ENCODE results near the gene CALR3. TPM values are rescaled to one million over a fixed set of nuclear protein-coding genes. Genes with fewer than 3 reads are reported as not detected.

CALR3 gene
- total RNA-seq, 1 experiment from 2014 or later, result not detected

- H3K27ac Mint-ChIP-seq (ENCODE audit: unreplicated experiment), result peak overlapping the region; percentile 63
- H3K4me3 ChIP-seq (ENCODE audit: low read depth, low read length), result no peak overlapping the region
- H3K36me3 Mint-ChIP-seq (ENCODE audit: insufficient read depth, unreplicated experiment), result peaks cover 21% of the 10 kb centered on the region
- POLR2A ChIA-PET, result interaction anchor here (1.0 kb wide), 1 partner anchor 16 kb away, joined by 3 read pairs; no protein-coding TSS in a partner anchor
- no peaks in the 10 kb centered on the region for H3K27me3 Mint-ChIP-seq (ENCODE audit: insufficient read depth, unreplicated experiment)
- CTCF ChIA-PET, result no interaction called here
- intact Hi-C loops (cut with micrococcal nuclease; ENCODE audit: unreplicated experiment), result no loop called here
- no peak overlapping the region for H3K4me3 Mint-ChIP-seq (ENCODE audit: unreplicated experiment)
- no peaks in the 10 kb centered on the region for H3K9me3 ChIP-seq
- H3K4me1 Mint-ChIP-seq (ENCODE audit: low read depth, unreplicated experiment), result peaks cover 32% of the 10 kb centered on the region
- BruUV-seq (replicated peaks), result no TSS peak
- no peak for TF ChIP-seq CTCF (IDR thresholded peaks at IDR 0.05; ENCODE audit: insufficient read depth in 1 of 2, low read depth in 1 of 2, low read length in 1 of 2, severe bottlenecking in 1 of 2, unreplicated experiment in 1 of 2)
- DNase-seq, result no peak
- no peaks in the 10 kb centered on the region; the same call in 1 of the 2 replicates for H3K36me3 ChIP-seq (ENCODE audit: control insufficient read depth, insufficient read depth, low read length)
- peaks cover 27% of the 10 kb centered on the region for H3K4me1 ChIP-seq
- H3K9me3 Mint-ChIP-seq (ENCODE audit: unreplicated experiment), result no peaks in the 10 kb centered on the region
- no peaks in the 10 kb centered on the region for H3K27me3 ChIP-seq (replicated peaks; ENCODE audit: control insufficient read depth, insufficient read depth, low read length)
Measured at GRCh38 chr19:16462757-16463250, 33.2 kb downstream of the CALR3 start.

- DNase-seq, result no peak
- no peaks in the 10 kb centered on the region for H3K9me3 Mint-ChIP-seq (ENCODE audit: unreplicated experiment)
- POLR2A ChIA-PET, result no interaction called here
- Histone ChIP-seq H3K36me3 (ENCODE audit: control insufficient read depth, insufficient read depth, low read length) (no peaks in the 10 kb centered on the region), H3K4me3 (ENCODE audit: low read depth, low read length) (no peak overlapping the region), H3K4me1 (peaks cover 27% of the 10 kb centered on the region), H3K27me3 (replicated peaks; ENCODE audit: control insufficient read depth, insufficient read depth, low read length) (no peaks in the 10 kb centered on the region), H3K9me3 (no peaks in the 10 kb centered on the region)
- H3K4me1 Mint-ChIP-seq (ENCODE audit: low read depth, unreplicated experiment), result peaks cover 29% of the 10 kb centered on the region
- BruUV-seq (replicated peaks), result no TSS peak
- H3K36me3 Mint-ChIP-seq (ENCODE audit: insufficient read depth, unreplicated experiment), result peaks cover 21% of the 10 kb centered on the region
- H3K4me3 Mint-ChIP-seq (ENCODE audit: unreplicated experiment), result no peak overlapping the region
- no peak overlapping the region for H3K27ac Mint-ChIP-seq (ENCODE audit: unreplicated experiment)
- no peaks in the 10 kb centered on the region for H3K27me3 Mint-ChIP-seq (ENCODE audit: insufficient read depth, unreplicated experiment)
- CTCF ChIA-PET, result no interaction called here
- no peak for TF ChIP-seq CTCF (IDR thresholded peaks at IDR 0.05; ENCODE audit: insufficient read depth in 1 of 2, low read depth in 1 of 2, low read length in 1 of 2, severe bottlenecking in 1 of 2, unreplicated experiment in 1 of 2)
- intact Hi-C loops (cut with micrococcal nuclease; ENCODE audit: unreplicated experiment), result no loop called here
Measured at GRCh38 chr19:16461630-16462051, 34.3 kb downstream of the CALR3 start.

DNA sequence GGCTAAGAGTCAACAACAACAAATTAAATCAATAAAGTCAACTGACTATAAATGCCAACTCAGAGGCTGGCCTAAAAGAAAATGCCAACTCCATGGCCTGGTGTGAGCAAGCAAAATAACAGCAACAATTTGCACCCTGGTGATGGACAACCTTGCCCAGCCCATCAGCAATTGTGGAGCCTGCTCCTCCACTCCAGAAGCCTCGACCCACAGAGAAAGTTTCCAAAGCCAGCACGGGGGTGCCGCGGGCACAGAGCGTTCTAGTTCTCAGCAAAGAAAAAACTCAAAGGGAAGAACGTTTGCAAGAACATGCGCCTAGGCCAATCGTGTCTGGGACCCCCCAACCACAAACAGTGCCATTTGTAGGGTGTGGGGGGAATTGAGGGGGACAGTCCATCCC, 35.5 kb downstream of the CALR3 start:
- TF ChIP-seq CTCF (IDR thresholded peaks at IDR 0.05; ENCODE audit: insufficient read depth in 1 of 2, low read depth in 1 of 2, low read length in 1 of 2, severe bottlenecking in 1 of 2, unreplicated experiment in 1 of 2), result no peak
- peaks cover 29% of the 10 kb centered on the region for H3K4me1 Mint-ChIP-seq (ENCODE audit: low read depth, unreplicated experiment)
- Histone ChIP-seq H3K4me3 (ENCODE audit: low read depth, low read length) (no peak overlapping the region), H3K9me3 (no peaks in the 10 kb centered on the region), H3K4me1 (peaks cover 27% of the 10 kb centered on the region), H3K36me3 (ENCODE audit: control insufficient read depth, insufficient read depth, low read length) (no peaks in the 10 kb centered on the region), H3K27me3 (replicated peaks; ENCODE audit: control insufficient read depth, insufficient read depth, low read length) (no peaks in the 10 kb centered on the region)
- intact Hi-C loops (cut with micrococcal nuclease; ENCODE audit: unreplicated experiment), result no loop called here
- H3K9me3 Mint-ChIP-seq (ENCODE audit: unreplicated experiment), result no peaks in the 10 kb centered on the region
- H3K27me3 Mint-ChIP-seq (ENCODE audit: insufficient read depth, unreplicated experiment), result no peaks in the 10 kb centered on the region
- H3K4me3 Mint-ChIP-seq (ENCODE audit: unreplicated experiment), result no peak overlapping the region
- ChIA-PET CTCF (no interaction called here), POLR2A (interaction anchor here (0.6 kb wide), 1 partner anchor 17 kb away, joined by 7 read pairs; no protein-coding TSS in a partner anchor)
- DNase-seq, result no peak
- no TSS peak for BruUV-seq (replicated peaks)
- peaks cover 14% of the 10 kb centered on the region for H3K36me3 Mint-ChIP-seq (ENCODE audit: insufficient read depth, unreplicated experiment)
- H3K27ac Mint-ChIP-seq (ENCODE audit: unreplicated experiment), result no peak overlapping the region
